Erythroblast (primary cell): ENCODE measurements around the gene DNAH9.

Experiments
- GATA1 ChIP-seq: IDR thresholded peaks from 2 replicates; pipeline ENCODE4 v1.6.1; 2011; ENCODE audit warnings: low read depth, mild to moderate bottlenecking, control low read depth, low read length, moderate library complexity
- POLR2A ChIP-seq: IDR thresholded peaks from 2 replicates; pipeline ENCODE4 v1.6.1; 2011; ENCODE audit warnings: mild to moderate bottlenecking, low read length

GRCh38 chr17:11690681-11691080 lies 92.4 kb downstream of the DNAH9 start:
- TF ChIP-seq POLR2A (no peak), GATA1 (no peak)
